HEK293 (cell line): ENCODE data around the gene CTSZ.
"Not testable (repeated sequence)": the region's sequence is repeated elsewhere in the genome, so short reads cannot be mapped to it uniquely, and the experiment has no call there.

Experiments used
- CTCF ChIA-PET: fragments of 350-600 bp; formaldehyde crosslinking; extraction: SDS; loops from one replicate; lab custom pipeline; 2021; ENCODE audit warnings: antibody characterized with exemption; lab: Yijun Ruan, JAX
- POLR2A ChIA-PET: fragments of 300-600 bp; formaldehyde crosslinking; extraction: SDS; loops from one replicate; lab custom pipeline; 2020; ENCODE audit warnings: antibody characterized with exemption, inconsistent platforms; lab: Yijun Ruan, JAX
- H3K27ac ChIP-seq: fragments of 200-500 bp; sonication (Bioruptor generic); 2 replicates; pipeline ENCODE4 v1.5.1; 2014; ENCODE audit warnings: low read depth, low read length, control low read depth, inconsistent platforms; ENCODE audit errors: extremely low read depth
- H3K36me3 ChIP-seq, 2 experiments: fragments of 200-500 bp in 1 of 2; sonication (Bioruptor generic) in 1 of 2; 1 replicate in 1 of 2; 2 replicates in 1 of 2; pipeline ENCODE4 v1.5.1; 2014 to 2017; ENCODE audit warnings: inconsistent platforms in 2 of 2, low read length in 2 of 2; ENCODE audit not compliant: control insufficient read depth in 2 of 2, insufficient read depth in 1 of 2
- H3K4me1 ChIP-seq: fragments of 200-500 bp; sonication (Bioruptor generic); 2 replicates; pipeline ENCODE4 v1.5.1; 2014; ENCODE audit warnings: mild to moderate bottlenecking, low read length, inconsistent platforms; ENCODE audit not compliant: control insufficient read depth, insufficient read depth
- H3K4me3 ChIP-seq: 2 replicates; pipeline ENCODE4 v1.5.1; 2011; ENCODE audit warnings: low read depth, mild to moderate bottlenecking, control low read depth, low read length, moderate library complexity
- H3K9me3 ChIP-seq: fragments of 200-500 bp; sonication (Bioruptor generic); 2 replicates; pipeline ENCODE4 v1.5.1; 2014; ENCODE audit warnings: low read depth, low read length, inconsistent platforms; ENCODE audit not compliant: control insufficient read depth, insufficient read depth
- INSM2 ChIP-seq: fragments of 450-650 bp; formaldehyde crosslinking; IDR thresholded peaks from 2 replicates; pipeline ENCODE4 v1.5.1; 2016; ENCODE audit warnings: missing biosample characterization, missing genetic modification characterization
- KLF1 ChIP-seq: fragments of 450-650 bp; formaldehyde crosslinking; IDR thresholded peaks from 2 replicates; pipeline ENCODE4 v1.5.1; 2016; ENCODE audit warnings: missing biosample characterization, missing genetic modification characterization
- KLF17 ChIP-seq: fragments of 450-650 bp; formaldehyde crosslinking; IDR thresholded peaks from 2 replicates; pipeline ENCODE4 v1.5.1; 2016; ENCODE audit warnings: missing biosample characterization, missing genetic modification characterization
- KLF9 ChIP-seq: fragments of 450-650 bp; formaldehyde crosslinking; IDR thresholded peaks from 2 replicates; pipeline ENCODE4 v1.5.1; 2016; ENCODE audit warnings: missing biosample characterization, missing genetic modification characterization, low read depth
- YY2 ChIP-seq: fragments of 450-650 bp; formaldehyde crosslinking; IDR thresholded peaks from 2 replicates; pipeline ENCODE4 v1.5.1; 2016; ENCODE audit warnings: missing biosample characterization, missing genetic modification characterization
- ZBTB17 ChIP-seq: fragments of 450-650 bp; formaldehyde crosslinking; IDR thresholded peaks from 2 replicates; pipeline ENCODE4 v1.5.1; 2016; ENCODE audit warnings: missing biosample characterization, missing genetic modification characterization
- ZBTB26 ChIP-seq: fragments of 450-650 bp; formaldehyde crosslinking; optimal IDR thresholded peaks from 2 replicates; pipeline ENCODE3; 2016; ENCODE audit warnings: missing biosample characterization, mild to moderate bottlenecking, missing genetic modification characterization
- ZFP37 ChIP-seq: fragments of 450-650 bp; formaldehyde crosslinking; IDR thresholded peaks from 2 replicates; pipeline ENCODE4 v1.5.1; 2016; ENCODE audit warnings: missing biosample characterization, missing genetic modification characterization
- ZFP69B ChIP-seq: fragments of 450-650 bp; formaldehyde crosslinking; IDR thresholded peaks from 2 replicates; pipeline ENCODE4 v1.5.1; 2016; ENCODE audit warnings: missing biosample characterization, missing genetic modification characterization
- ZNF112 ChIP-seq: fragments of 450-650 bp; formaldehyde crosslinking; IDR thresholded peaks from 2 replicates; pipeline ENCODE4 v1.5.0; 2017; ENCODE audit warnings: missing biosample characterization, missing genetic modification characterization
- ZNF214 ChIP-seq: fragments of 450-650 bp; formaldehyde crosslinking; IDR thresholded peaks from 2 replicates; pipeline ENCODE4 v1.5.1; 2017; ENCODE audit warnings: missing biosample characterization, mild to moderate bottlenecking, missing genetic modification characterization, borderline replicate concordance
- ZNF341 ChIP-seq: fragments of 450-650 bp; formaldehyde crosslinking; IDR thresholded peaks from 2 replicates; pipeline ENCODE4; 2016; ENCODE audit warnings: low read depth, missing biosample characterization, missing genetic modification characterization
- ZNF48 ChIP-seq: fragments of 450-650 bp; formaldehyde crosslinking; IDR thresholded peaks from 2 replicates; pipeline ENCODE4 v1.5.1; 2016; ENCODE audit warnings: missing biosample characterization, missing genetic modification characterization
- ZNF585B ChIP-seq: fragments of 450-650 bp; formaldehyde crosslinking; IDR thresholded peaks from 2 replicates; pipeline ENCODE4 v1.5.1; 2016; ENCODE audit warnings: missing biosample characterization, missing genetic modification characterization
- TF ChIP-seq, protein P1 (sequence below): fragments of 450-650 bp; formaldehyde crosslinking; IDR thresholded peaks from 2 replicates; pipeline ENCODE4 v1.5.1; 2016; ENCODE audit warnings: missing biosample characterization, missing genetic modification characterization
- TF ChIP-seq, protein P2 (sequence below): fragments of 450-650 bp; formaldehyde crosslinking; IDR thresholded peaks from 2 replicates; pipeline ENCODE4 v1.5.1; 2016; ENCODE audit warnings: missing biosample characterization, missing genetic modification characterization

CTSZ gene

DNA sequence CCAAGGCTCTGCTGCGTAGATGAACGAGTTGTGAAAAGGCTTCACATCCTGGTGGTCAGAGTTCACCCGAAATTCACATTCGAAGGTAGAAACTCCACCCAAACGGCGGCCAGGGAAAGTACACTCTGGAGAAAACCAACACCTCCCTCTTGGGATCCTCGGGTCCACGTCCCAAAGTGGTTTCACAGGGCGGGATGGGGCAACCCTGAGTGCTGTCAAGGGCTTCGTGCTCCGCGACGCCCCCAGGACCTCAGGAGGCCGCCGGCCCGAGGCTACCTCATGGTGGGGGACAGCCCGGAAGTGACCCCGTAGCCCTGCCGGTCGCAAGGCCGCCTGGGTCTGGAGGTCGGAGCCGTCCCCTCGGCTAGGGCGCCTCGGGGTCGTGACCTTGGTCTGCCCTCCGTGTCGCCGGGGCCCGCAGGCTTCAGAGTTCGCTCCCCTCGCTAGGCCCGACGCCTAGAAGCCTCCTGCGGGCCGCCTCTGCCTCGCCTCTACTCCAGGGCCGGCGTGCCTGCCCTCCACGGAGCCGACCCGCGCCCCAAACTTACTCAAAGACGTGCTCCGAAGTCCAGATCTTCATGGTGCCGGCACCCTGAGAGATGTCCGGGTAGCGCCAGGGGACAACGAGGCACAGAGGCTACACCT lies 35.2 kb upstream of the CTSZ start, which contains the start of gene PRELID3B (continued):
- TF ChIP-seq ZBTB26 (tag by site-specific recombination) (peak; percentile 53), INSM2 (tag by site-specific recombination) (peak; percentile 34; the same call in 1 of the 2 replicates), KLF9 (tag by site-specific recombination) (peak; percentile 77), ZFP37 (tag by site-specific recombination) (0 out of 2 replicates have a peak, but pooled peaks have one; percentile 48), ZNF112 (tag by site-specific recombination) (no peak), ZNF48 (no peak), KLF1 (tag by site-specific recombination) (0 out of 2 replicates have a peak, but pooled peaks have one; percentile 18)

- peaks cover 10 to 36% of the 10 kb centered on the region in 2 experiments; a peak in 2 of 3 replicates for H3K36me3 ChIP-seq
- H3K4me3 ChIP-seq, result peak overlapping the region; percentile 90
- H3K4me1 ChIP-seq, H3K9me3 ChIP-seq, H3K27ac ChIP-seq: not testable (repeated sequence)
- POLR2A ChIA-PET, result interaction anchor here (3.6 kb wide), 1 partner anchor 9 kb away, joined by 28 read pairs; the partner anchor contains the start of gene ATP5F1E
- CTCF ChIA-PET, result interaction anchor here (0.7 kb wide), 1 partner anchor 194 kb away, joined by 3 read pairs; no protein-coding TSS in a partner anchor
These were observed 34.4 kb upstream of the CTSZ start for GRCh38 chr20:59041487-59041886.

DNA sequence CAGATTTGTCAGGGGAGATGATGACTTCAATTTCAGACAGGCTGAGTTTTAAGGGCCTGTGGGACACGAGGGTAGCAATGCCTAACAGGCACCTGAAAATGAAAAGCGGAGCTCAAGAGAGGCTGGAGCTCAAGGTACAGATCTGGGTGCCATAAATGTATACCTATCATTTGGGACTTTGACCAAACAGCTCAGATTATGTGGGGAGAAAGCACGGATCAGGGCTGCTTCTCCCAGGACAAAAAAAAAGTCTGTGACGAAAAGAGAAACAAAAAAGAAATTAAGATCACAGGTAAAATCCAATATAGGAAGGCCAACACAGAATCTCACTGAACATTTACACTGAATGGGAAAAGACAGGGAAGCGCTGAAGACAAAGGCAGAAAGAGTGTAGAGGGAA lies 33.6 kb upstream of the CTSZ start:
- CTCF ChIA-PET, result interaction anchor here (0.6 kb wide), 1 partner anchor 363 kb away, joined by 4 read pairs; no protein-coding TSS in a partner anchor
- H3K36me3 ChIP-seq, result peaks cover 12 to 45% of the 10 kb centered on the region in 2 experiments; a peak in 2 of 3 replicates
- 0 out of 2 replicates have a peak, but pooled peaks have one; percentile 27 for TF ChIP-seq ZBTB17 (tag by site-specific recombination)
- TF ChIP-seq, protein P1, sequence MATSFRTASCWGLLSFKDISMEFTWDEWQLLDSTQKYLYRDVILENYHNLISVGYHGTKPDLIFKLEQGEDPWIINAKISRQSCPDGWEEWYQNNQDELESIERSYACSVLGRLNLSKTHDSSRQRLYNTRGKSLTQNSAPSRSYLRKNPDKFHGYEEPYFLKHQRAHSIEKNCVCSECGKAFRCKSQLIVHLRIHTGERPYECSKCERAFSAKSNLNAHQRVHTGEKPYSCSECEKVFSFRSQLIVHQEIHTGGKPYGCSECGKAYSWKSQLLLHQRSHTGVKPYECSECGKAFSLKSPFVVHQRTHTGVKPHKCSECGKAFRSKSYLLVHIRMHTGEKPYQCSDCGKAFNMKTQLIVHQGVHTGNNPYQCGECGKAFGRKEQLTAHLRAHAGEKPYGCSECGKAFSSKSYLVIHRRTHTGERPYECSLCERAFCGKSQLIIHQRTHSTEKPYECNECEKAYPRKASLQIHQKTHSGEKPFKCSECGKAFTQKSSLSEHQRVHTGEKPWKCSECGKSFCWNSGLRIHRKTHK (tag by site-specific recombination), result no peak
- TF ChIP-seq, protein P2, sequence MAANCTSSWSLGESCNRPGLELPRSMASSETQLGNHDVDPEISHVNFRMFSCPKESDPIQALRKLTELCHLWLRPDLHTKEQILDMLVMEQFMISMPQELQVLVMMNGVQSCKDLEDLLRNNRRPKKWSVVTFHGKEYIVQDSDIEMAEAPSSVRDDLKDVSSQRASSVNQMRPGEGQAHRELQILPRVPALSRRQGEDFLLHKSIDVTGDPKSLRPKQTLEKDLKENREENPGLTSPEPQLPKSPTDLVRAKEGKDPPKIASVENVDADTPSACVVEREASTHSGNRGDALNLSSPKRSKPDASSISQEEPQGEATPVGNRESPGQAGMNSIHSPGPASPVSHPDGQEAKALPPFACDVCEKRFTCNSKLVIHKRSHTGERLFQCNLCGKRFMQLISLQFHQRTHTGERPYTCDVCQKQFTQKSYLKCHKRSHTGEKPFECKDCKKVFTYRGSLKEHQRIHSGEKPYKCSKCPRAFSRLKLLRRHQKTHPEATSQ (tag by site-specific recombination), result no peak
- TF ChIP-seq ZNF585B, result no peak
- TF ChIP-seq YY2 (tag by site-specific recombination), result no peak
- TF ChIP-seq KLF17 (tag by site-specific recombination), result no peak
- no peak for TF ChIP-seq ZNF341 (tag by site-specific recombination)
- TF ChIP-seq ZNF214 (tag by site-specific recombination), result no peak
- no peak for TF ChIP-seq ZFP69B
- H3K4me3 ChIP-seq, result no peak overlapping the region
- POLR2A ChIA-PET, result interaction anchor here (3.6 kb wide), 1 partner anchor 9 kb away, joined by 28 read pairs; the partner anchor contains the start of gene ATP5F1E
- peaks cover 2% of the 10 kb centered on the region; the same call in 1 of the 2 replicates for H3K4me1 ChIP-seq
- H3K27ac ChIP-seq, result no peak overlapping the region
- H3K9me3 ChIP-seq, result no peaks in the 10 kb centered on the region
